Breast epithelium (tissue), 3 donors: ENCODE results near the gene BCAR1.

Experiments
- POLR2A ChIP-seq: fragments of 450-650 bp; IDR thresholded peaks from one replicate; pipeline ENCODE4 v1.6.1; 2016; ENCODE audit warnings: antibody characterized with exemption, mild to moderate bottlenecking, moderate library complexity
- POLR2AphosphoS5 ChIP-seq, 3 donors: sonication (generic); formaldehyde crosslinking; IDR thresholded peaks; one replicate each; pipeline ENCODE4 v1.6.1; 2017; ENCODE audit warnings: antibody characterized with exemption in 3 of 3
- TF ChIP-seq, protein P1 (sequence below), 3 donors: fragments of 450-650 bp; IDR thresholded peaks; one replicate each; pipeline ENCODE4 v1.5.1; 2016 to 2017; ENCODE audit warnings: antibody characterized with exemption in 3 of 3, mild to moderate bottlenecking in 3 of 3, moderate library complexity in 3 of 3

DNA sequence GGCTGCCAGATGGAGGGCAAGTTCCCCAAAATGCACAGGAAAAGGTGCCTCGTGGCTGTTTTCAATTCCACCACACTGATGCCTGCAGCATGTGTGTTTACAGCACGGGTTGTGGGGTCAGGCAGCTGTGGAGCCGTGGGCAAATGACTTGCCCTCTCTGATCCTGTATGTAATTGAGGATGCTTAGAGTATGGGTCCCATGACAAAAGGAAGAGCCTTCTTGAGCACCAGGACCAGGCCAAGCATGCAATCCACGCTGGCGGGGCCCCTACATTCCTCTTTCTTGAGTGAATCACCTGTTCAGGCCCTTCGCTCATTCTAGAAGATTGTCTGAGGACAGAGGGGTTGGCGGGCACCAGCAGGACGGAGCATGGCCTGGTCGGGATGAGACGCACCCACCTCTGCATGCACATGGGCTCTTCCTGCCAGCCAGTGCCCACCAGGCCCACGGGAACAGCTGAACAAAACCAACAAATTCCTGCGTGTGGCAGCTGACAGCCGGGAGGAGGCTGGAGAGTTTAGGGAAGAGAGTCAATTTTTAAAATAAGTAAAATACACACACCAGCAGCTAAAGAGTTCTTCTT lies 43.1 kb downstream of the BCAR1 start:
- TF ChIP-seq, protein P1, sequence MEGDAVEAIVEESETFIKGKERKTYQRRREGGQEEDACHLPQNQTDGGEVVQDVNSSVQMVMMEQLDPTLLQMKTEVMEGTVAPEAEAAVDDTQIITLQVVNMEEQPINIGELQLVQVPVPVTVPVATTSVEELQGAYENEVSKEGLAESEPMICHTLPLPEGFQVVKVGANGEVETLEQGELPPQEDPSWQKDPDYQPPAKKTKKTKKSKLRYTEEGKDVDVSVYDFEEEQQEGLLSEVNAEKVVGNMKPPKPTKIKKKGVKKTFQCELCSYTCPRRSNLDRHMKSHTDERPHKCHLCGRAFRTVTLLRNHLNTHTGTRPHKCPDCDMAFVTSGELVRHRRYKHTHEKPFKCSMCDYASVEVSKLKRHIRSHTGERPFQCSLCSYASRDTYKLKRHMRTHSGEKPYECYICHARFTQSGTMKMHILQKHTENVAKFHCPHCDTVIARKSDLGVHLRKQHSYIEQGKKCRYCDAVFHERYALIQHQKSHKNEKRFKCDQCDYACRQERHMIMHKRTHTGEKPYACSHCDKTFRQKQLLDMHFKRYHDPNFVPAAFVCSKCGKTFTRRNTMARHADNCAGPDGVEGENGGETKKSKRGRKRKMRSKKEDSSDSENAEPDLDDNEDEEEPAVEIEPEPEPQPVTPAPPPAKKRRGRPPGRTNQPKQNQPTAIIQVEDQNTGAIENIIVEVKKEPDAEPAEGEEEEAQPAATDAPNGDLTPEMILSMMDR (IDR thresholded peaks at IDR 0.05) = no peak
- TF ChIP-seq POLR2A (no peak), POLR2AphosphoS5 (IDR thresholded peaks at IDR 0.05) (no peak)
